K562 (cell line): ENCODE measurements around the gene METTL18. TPM values are rescaled to one million over a fixed set of nuclear protein-coding genes. Genes with fewer than 3 reads are reported as not detected.

Experiments used
- BRD4 ChIP-seq: fragments of 200-600 bp; sonication (generic); IDR thresholded peaks from 2 replicates; pipeline ENCODE4 v1.6.1; 2017; ENCODE audit warnings: inconsistent platforms
- CHD4 ChIP-seq: fragments of 200-600 bp; sonication (generic); IDR thresholded peaks from 3 replicates; pipeline ENCODE4 v1.6.1; 2012; ENCODE audit warnings: low read depth, mild to moderate bottlenecking, mixed read lengths, low read length, inconsistent platforms; ENCODE audit not compliant: insufficient read depth, insufficient replicate concordance, poor library complexity, severe bottlenecking
- CREM ChIP-seq: IDR thresholded peaks from 2 replicates; pipeline ENCODE4 v1.6.1; 2014; ENCODE audit warnings: antibody characterized with exemption, low read depth
- HDAC8 ChIP-seq: fragments of 450-650 bp; IDR thresholded peaks from 2 replicates; pipeline ENCODE4 v1.6.1; 2016; ENCODE audit warnings: mild to moderate bottlenecking, missing genetic modification characterization, moderate library complexity, missing compliant biosample characterization
- MTA1 ChIP-seq: fragments of 450-650 bp; IDR thresholded peaks from 2 replicates; pipeline ENCODE4 v1.6.1; 2017; ENCODE audit warnings: borderline replicate concordance
- SIX5 ChIP-seq, 2 experiments: IDR thresholded peaks; 2 replicates each; pipeline ENCODE4 v1.6.1; 2011; ENCODE audit warnings: low read length in 2 of 2, borderline replicate concordance in 1 of 2, low read depth in 1 of 2, mild to moderate bottlenecking in 1 of 2, moderate library complexity in 1 of 2; ENCODE audit not compliant: insufficient read depth in 1 of 2
- SMC3 ChIP-seq: conservative IDR thresholded peaks from 2 replicates; pipeline ENCODE4 v1.6.1; 2011; ENCODE audit warnings: low read depth, low read length, improper control_type of control experiment; ENCODE audit not compliant: insufficient read depth
- TCF3 ChIP-seq: sonication (generic); formaldehyde crosslinking; IDR thresholded peaks from 2 replicates; pipeline ENCODE4 v1.4.0; 2020; ENCODE audit warnings: mild to moderate bottlenecking, missing genetic modification reagents
- TCF7L2 ChIP-seq: fragments of 150-350 bp; IDR thresholded peaks from 2 replicates; pipeline ENCODE4 v1.6.1; 2016; ENCODE audit warnings: low read depth, mild to moderate bottlenecking, low read length, moderate library complexity
- ZKSCAN3 ChIP-seq: fragments of 250-450 bp; sonication (Bioruptor Pico); IDR thresholded peaks from 2 replicates; pipeline ENCODE4 v1.4.0; 2020
- ZKSCAN8 ChIP-seq: fragments of 200-800 bp; sonication (Bioruptor generic); IDR thresholded peaks from 2 replicates; pipeline ENCODE4 v1.6.1; 2016; ENCODE audit warnings: missing genetic modification characterization, missing compliant biosample characterization
- polyA plus RNA-seq, 8 experiments: library from polyadenylated mRNA; depleted of rRNA in 4 of 8; stranded (reverse) in 5 of 8; unstranded in 3 of 8; fragments of >200 nt; fragmentation: Nextera tagmentation in 2 of 8; fragmentation: Illumina TruSeq in 1 of 8; extraction: Ambion mirVana in 2 of 8; extraction: Trizol in 1 of 8; gene quantifications; 2 replicates each; pipeline versions ENCODE4 v1.2.1 to v1.2.3, GENCODE V29; 2011 to 2014; ENCODE audit warnings: inconsistent platforms in 1 of 8, missing spikeins in 1 of 8
- total RNA-seq, 7 experiments: library from RNA; depleted of rRNA in 6 of 7; stranded (reverse); fragments of >200 nt in 6 of 7; fragmentation: Illumina TruSeq in 2 of 7; extraction: Trizol in 2 of 7; gene quantifications; 2 replicates each; pipeline versions ENCODE4 v1.2.1 to v1.2.3, GENCODE V29; 2011 to 2021; ENCODE audit warnings: low replicate concordance in 1 of 7
- TF ChIP-seq, protein P1 (sequence below), 2 experiments: fragments of 450-650 bp in 1 of 2; sonication (generic) in 1 of 2; formaldehyde crosslinking in 1 of 2; IDR thresholded peaks; 2 replicates each; pipeline versions ENCODE4 v1.7.1 to v1.9.0; 2016 to 2022; ENCODE audit warnings: inconsistent platforms in 1 of 2, mild to moderate bottlenecking in 1 of 2, missing genetic modification reagents in 1 of 2
- TF ChIP-seq, protein P2 (sequence below): fragments of 450-650 bp; formaldehyde crosslinking; IDR thresholded peaks from 2 replicates; pipeline ENCODE4 v1.4.0; 2022; ENCODE audit warnings: missing genetic modification characterization

METTL18 gene
- total and polyA plus RNA-seq, 9 of the 15 experiments (the other 6 are each of a cell fraction or from before 2014, with no cell fraction given): 9.5 to 40.2 (median 14.7) TPM

DNA sequence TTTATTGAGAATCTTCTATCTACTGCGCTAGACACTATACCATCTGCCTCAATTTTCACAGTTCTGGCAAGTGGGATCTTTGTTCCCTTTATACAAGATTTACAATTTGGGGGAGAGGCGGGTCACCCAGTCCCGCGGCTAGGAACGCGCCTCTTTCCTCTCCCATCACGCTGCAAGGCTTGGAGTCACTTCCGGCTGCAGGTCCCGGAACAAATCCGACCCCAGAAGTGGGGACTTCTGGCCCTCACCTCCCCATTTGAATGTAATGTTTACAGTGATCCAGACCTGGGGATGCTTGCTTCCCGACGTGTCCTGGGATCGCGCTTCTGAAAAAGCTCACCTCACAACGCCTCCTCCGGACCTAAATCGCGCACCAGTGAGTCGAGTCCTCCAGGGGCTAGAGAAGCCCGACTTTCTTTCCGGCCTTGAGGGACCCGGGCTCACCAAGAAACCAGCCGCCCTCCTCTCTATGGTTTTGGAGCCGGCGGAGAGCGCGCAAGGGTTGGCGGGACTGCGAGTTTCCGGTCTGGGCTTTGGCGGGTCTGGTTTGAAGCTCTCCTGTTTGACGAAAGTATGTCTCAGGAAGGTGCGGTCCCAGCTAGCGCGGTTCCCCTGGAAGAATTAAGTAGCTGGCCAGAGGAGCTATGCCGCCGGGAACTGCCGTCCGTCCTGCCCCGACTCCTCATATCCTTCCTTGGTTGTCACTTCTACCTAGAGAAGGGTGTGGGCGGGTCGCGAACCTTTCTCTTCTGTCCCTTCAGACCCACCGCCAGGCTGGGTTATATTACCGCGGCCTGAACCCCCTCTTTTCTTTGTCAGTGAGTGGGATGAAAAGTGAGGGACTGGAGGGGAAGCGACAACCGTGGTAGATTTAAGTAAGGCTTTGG is at the start of gene METTL18 (continued):
- TF ChIP-seq, protein P1, sequence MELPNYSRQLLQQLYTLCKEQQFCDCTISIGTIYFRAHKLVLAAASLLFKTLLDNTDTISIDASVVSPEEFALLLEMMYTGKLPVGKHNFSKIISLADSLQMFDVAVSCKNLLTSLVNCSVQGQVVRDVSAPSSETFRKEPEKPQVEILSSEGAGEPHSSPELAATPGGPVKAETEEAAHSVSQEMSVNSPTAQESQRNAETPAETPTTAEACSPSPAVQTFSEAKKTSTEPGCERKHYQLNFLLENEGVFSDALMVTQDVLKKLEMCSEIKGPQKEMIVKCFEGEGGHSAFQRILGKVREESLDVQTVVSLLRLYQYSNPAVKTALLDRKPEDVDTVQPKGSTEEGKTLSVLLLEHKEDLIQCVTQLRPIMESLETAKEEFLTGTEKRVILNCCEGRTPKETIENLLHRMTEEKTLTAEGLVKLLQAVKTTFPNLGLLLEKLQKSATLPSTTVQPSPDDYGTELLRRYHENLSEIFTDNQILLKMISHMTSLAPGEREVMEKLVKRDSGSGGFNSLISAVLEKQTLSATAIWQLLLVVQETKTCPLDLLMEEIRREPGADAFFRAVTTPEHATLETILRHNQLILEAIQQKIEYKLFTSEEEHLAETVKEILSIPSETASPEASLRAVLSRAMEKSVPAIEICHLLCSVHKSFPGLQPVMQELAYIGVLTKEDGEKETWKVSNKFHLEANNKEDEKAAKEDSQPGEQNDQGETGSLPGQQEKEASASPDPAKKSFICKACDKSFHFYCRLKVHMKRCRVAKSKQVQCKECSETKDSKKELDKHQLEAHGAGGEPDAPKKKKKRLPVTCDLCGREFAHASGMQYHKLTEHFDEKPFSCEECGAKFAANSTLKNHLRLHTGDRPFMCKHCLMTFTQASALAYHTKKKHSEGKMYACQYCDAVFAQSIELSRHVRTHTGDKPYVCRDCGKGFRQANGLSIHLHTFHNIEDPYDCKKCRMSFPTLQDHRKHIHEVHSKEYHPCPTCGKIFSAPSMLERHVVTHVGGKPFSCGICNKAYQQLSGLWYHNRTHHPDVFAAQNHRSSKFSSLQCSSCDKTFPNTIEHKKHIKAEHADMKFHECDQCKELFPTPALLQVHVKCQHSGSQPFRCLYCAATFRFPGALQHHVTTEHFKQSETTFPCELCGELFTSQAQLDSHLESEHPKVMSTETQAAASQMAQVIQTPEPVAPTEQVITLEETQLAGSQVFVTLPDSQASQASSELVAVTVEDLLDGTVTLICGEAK (IDR thresholded peaks at IDR 0.05): peak; percentile 94
- TF ChIP-seq, protein P1 (CRISPR knock-in tag; IDR thresholded peaks at IDR 0.05): no peak
- TF ChIP-seq CREM (peak; percentile 66), TCF7L2 (0 out of 2 replicates have a peak, but pooled peaks have one; percentile 41), ZKSCAN8 (no peak), TCF3 (CRISPR knock-in tag) (no peak; the same call in 1 of the 2 replicates), SIX5 (IDR thresholded peaks at IDR 0.05; ENCODE audit: borderline replicate concordance in 1 of 2, insufficient read depth in 1 of 2, low read depth in 1 of 2, low read length in 2 of 2) (peak in 1 of 2 experiments; percentile 41; a peak in 3 of 4 replicates), ZKSCAN3 (CRISPR knock-in tag) (no peak), SMC3 (0 out of 2 replicates have a peak, but pooled peaks have one; percentile 10), MTA1 (no peak), BRD4 (no peak; the same call in none of the 2 replicates), CHD4 (no peak), HDAC8 (tag) (no peak)
- TF ChIP-seq, protein P2, sequence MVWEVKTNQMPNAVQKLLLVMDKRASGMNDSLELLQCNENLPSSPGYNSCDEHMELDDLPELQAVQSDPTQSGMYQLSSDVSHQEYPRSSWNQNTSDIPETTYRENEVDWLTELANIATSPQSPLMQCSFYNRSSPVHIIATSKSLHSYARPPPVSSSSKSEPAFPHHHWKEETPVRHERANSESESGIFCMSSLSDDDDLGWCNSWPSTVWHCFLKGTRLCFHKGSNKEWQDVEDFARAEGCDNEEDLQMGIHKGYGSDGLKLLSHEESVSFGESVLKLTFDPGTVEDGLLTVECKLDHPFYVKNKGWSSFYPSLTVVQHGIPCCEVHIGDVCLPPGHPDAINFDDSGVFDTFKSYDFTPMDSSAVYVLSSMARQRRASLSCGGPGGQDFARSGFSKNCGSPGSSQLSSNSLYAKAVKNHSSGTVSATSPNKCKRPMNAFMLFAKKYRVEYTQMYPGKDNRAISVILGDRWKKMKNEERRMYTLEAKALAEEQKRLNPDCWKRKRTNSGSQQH: no peak
